GM12878 (cell line): Measurements from ENCODE around the gene TLK2. TPM values are rescaled to one million over a fixed set of nuclear protein-coding genes. Genes with fewer than 3 reads are reported as not detected.

Experiments
- ATAC-seq: fragments of 200-7000 bp; cut with Tn5 transposase; 3 replicates; pipeline ENCODE4 v1.9.1; 2020; ENCODE audit warnings: mild to moderate bottlenecking, moderate library complexity
- BruUV-seq: library from RNA; stranded (reverse); fragments of 400-500 nt; replicated peaks from 2 replicates; lab custom pipeline; 2021; lab: Mats Ljungman, UMichigan
- CTCF ChIA-PET: fragments of 300-600 bp; sonication (Branson Sonifier 250); formaldehyde crosslinking; extraction: SDS; loops from one replicate; lab custom pipeline; 2021; ENCODE audit warnings: inconsistent platforms; lab: Yijun Ruan, JAX
- POLR2A ChIA-PET: fragments of 350-600 bp; formaldehyde crosslinking; extraction: SDS; loops from one replicate; lab custom pipeline; 2021; ENCODE audit warnings: inconsistent platforms; lab: Charles Lee
- RAD21 ChIA-PET: fragments of 300-600 bp; sonication (Branson Sonifier 250); formaldehyde crosslinking; loops from one replicate; lab custom pipeline; 2023; ENCODE audit warnings: antibody characterized with exemption; ENCODE audit not compliant: unreplicated experiment; lab: Charles Lee
- SMC1A ChIA-PET: fragments of 300-600 bp; sonication (Branson Sonifier 250); formaldehyde crosslinking; loops from one replicate; lab custom pipeline; 2023; ENCODE audit not compliant: unreplicated experiment, uncharacterized antibody; lab: Charles Lee
- DNase-seq: peaks from one replicate; pipeline ENCODE4 v3.0.0-alpha.2; 2011; ENCODE audit warnings: low read depth, low spot score
- FAIRE-seq: peaks from 3 replicates; lab custom pipeline; 2011; peaks lifted over from hg19 to GRCh38; lab: Jason Lieb, UNC
- H2AFZ ChIP-seq: 2 replicates; pipeline ENCODE4 v1.6.0; 2011; ENCODE audit warnings: low read depth, low read length, control low read depth; ENCODE audit not compliant: control insufficient read depth
- H3K27ac ChIP-seq: 2 replicates; pipeline ENCODE4 v1.5.1; 2011; ENCODE audit warnings: control low read depth; ENCODE audit not compliant: control insufficient read depth, insufficient read depth
- H3K27me3 ChIP-seq, 2 experiments: replicated peaks in 1 of 2; 2 replicates each; pipeline versions ENCODE4 v1.6.0 to v1.6.1; 2011; ENCODE audit warnings: low read length in 1 of 2; ENCODE audit not compliant: control insufficient read depth in 2 of 2, insufficient read depth in 2 of 2
- H3K36me3 ChIP-seq, 2 experiments: 2 replicates each; pipeline ENCODE4 v1.5.1; 2011; ENCODE audit warnings: low read length in 1 of 2; ENCODE audit not compliant: control insufficient read depth in 2 of 2, insufficient read depth in 2 of 2
- H3K4me1 ChIP-seq: 2 replicates; pipeline ENCODE4 v1.6.1; 2011; ENCODE audit warnings: mild to moderate bottlenecking, low read length, moderate library complexity, mixed read lengths; ENCODE audit not compliant: control insufficient read depth, insufficient read depth
- H3K4me2 ChIP-seq: 2 replicates; pipeline ENCODE4 v1.6.0; 2011; ENCODE audit warnings: control low read depth; ENCODE audit not compliant: control insufficient read depth, insufficient read depth
- H3K4me3 ChIP-seq: fragments of 200-600 bp; sonication (generic); 2 replicates; pipeline ENCODE4 v1.5.1; 2016
- H3K79me2 ChIP-seq: 2 replicates; pipeline ENCODE4 v1.6.0; 2011; ENCODE audit warnings: low read length; ENCODE audit not compliant: control insufficient read depth, insufficient read depth
- H3K9ac ChIP-seq: 2 replicates; pipeline ENCODE4 v1.8.0; 2011; ENCODE audit warnings: low read length, control low read depth, mixed read lengths; ENCODE audit not compliant: control insufficient read depth, insufficient read depth
- H3K9me3 ChIP-seq: replicated peaks from 3 replicates; pipeline ENCODE4 v1.5.1; 2011; ENCODE audit warnings: mild to moderate bottlenecking, low read length; ENCODE audit not compliant: control insufficient read depth, insufficient read depth
- H4K20me1 ChIP-seq: 2 replicates; pipeline ENCODE4 v1.6.0; 2011; ENCODE audit not compliant: control insufficient read depth, insufficient read depth
- EED ChIP-seq: sonication (generic); IDR thresholded peaks from 2 replicates; pipeline ENCODE4 v1.6.1; 2016; ENCODE audit warnings: antibody characterized with exemption, low read depth
- HDGF ChIP-seq: fragments of 450-650 bp; IDR thresholded peaks from 2 replicates; pipeline ENCODE4 v1.6.1; 2016; ENCODE audit warnings: antibody characterized with exemption
- WGBS: methylation state at CpG from one replicate; pipeline ENCODE4 v1.1.6; 2016; ENCODE audit warnings: low lambda C conversion rate; ENCODE audit not compliant: insufficient replicate concordance, insufficient coverage; ENCODE audit errors: missing lambda C conversion rate; 5-methylcytosine and 5-hydroxymethylcytosine counted together
- in situ Hi-C: fragments of 300-500 bp; cut with MboI; formaldehyde crosslinking; loops from 9 replicates; pipeline ENCODE4 v1.14.3; 2018; ENCODE audit warnings: mixed read lengths
- intact Hi-C: fragments of 100-400 bp; cut with micrococcal nuclease; formaldehyde crosslinking; loops from one replicate; pipeline ENCODE4 v1.14.2; 2022; ENCODE audit not compliant: unreplicated experiment
- polyA plus RNA-seq, 11 experiments: library from polyadenylated mRNA; depleted of rRNA in 4 of 11; unstranded in 6 of 11; stranded (reverse) in 5 of 11; fragments of >200 nt; fragmentation: Nextera tagmentation in 4 of 11; fragmentation: Illumina TruSeq in 1 of 11; extraction: Ambion mirVana in 4 of 11; extraction: Trizol in 1 of 11; gene quantifications; 1 replicate in 1 of 11; 2 replicates in 10 of 11; pipeline versions ENCODE4 v1.2.1 to v1.2.3, GENCODE V29; 2011 to 2016; ENCODE audit warnings: inconsistent platforms in 2 of 11, missing spikeins in 2 of 11, low read depth in 1 of 11
- total RNA-seq, 4 experiments: library from RNA; depleted of rRNA in 3 of 4; stranded (reverse); fragments of >200 nt in 3 of 4; fragmentation: Illumina TruSeq in 1 of 4; extraction: Trizol in 1 of 4; gene quantifications; 2 replicates each; pipeline versions ENCODE4 v1.2.1 to v1.2.3, GENCODE V29; 2013 to 2021
- TF ChIP-seq, protein P1 (sequence below), 3 experiments: IDR thresholded peaks in 2 of 3; conservative IDR thresholded peaks in 1 of 3; 2 replicates each; pipeline ENCODE4 v1.5.1; 2011; ENCODE audit warnings: low read depth in 3 of 3, low read length in 3 of 3, mild to moderate bottlenecking in 3 of 3, control low read depth in 2 of 3, moderate library complexity in 2 of 3, inconsistent platforms in 1 of 3, mixed read lengths in 1 of 3; ENCODE audit not compliant: control insufficient read depth in 2 of 3, insufficient read depth in 1 of 3; ENCODE audit errors: extremely low read depth in 1 of 3
- TF ChIP-seq, protein P2 (sequence below): fragments of 450-650 bp; IDR thresholded peaks from 2 replicates; pipeline ENCODE4 v1.6.1; 2018; ENCODE audit warnings: borderline replicate concordance, mild to moderate bottlenecking; ENCODE audit not compliant: partially characterized antibody

Gene TLK2
- total and polyA plus RNA-seq, 10 of the 15 experiments (the other 5 are each of a cell fraction or from before 2014, with no cell fraction given): 12.1 to 51.2 (median 27.5) TPM

GRCh38 chr17:62625870-62626200 lies 147.2 kb downstream of the TLK2 start:
- H3K4me3 ChIP-seq: no peak overlapping the region
- no peaks in the 10 kb centered on the region for H4K20me1 ChIP-seq
- H3K36me3 ChIP-seq: no peaks in the 10 kb centered on the region
- H3K4me2 ChIP-seq: no peak overlapping the region
- ChIA-PET RAD21 (no interaction called here), POLR2A (no interaction called here)
- no TSS peak for BruUV-seq
- H3K27ac ChIP-seq: no peak overlapping the region
- 94% methylated on average over 4 of the region's 4 CpGs for WGBS
- in situ Hi-C loops: no loop called here
- no peak for TF ChIP-seq EED
- TF ChIP-seq, protein P1, sequence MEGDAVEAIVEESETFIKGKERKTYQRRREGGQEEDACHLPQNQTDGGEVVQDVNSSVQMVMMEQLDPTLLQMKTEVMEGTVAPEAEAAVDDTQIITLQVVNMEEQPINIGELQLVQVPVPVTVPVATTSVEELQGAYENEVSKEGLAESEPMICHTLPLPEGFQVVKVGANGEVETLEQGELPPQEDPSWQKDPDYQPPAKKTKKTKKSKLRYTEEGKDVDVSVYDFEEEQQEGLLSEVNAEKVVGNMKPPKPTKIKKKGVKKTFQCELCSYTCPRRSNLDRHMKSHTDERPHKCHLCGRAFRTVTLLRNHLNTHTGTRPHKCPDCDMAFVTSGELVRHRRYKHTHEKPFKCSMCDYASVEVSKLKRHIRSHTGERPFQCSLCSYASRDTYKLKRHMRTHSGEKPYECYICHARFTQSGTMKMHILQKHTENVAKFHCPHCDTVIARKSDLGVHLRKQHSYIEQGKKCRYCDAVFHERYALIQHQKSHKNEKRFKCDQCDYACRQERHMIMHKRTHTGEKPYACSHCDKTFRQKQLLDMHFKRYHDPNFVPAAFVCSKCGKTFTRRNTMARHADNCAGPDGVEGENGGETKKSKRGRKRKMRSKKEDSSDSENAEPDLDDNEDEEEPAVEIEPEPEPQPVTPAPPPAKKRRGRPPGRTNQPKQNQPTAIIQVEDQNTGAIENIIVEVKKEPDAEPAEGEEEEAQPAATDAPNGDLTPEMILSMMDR (IDR thresholded peaks at IDR 0.05 in 2 of 3, conservative IDR thresholded peaks at IDR 0.05 in 1 of 3; ENCODE audit: control insufficient read depth in 2 of 3, extremely low read depth in 1 of 3, insufficient read depth in 1 of 3, low read depth in 3 of 3, low read length in 3 of 3): no peak
- TF ChIP-seq, protein P2, sequence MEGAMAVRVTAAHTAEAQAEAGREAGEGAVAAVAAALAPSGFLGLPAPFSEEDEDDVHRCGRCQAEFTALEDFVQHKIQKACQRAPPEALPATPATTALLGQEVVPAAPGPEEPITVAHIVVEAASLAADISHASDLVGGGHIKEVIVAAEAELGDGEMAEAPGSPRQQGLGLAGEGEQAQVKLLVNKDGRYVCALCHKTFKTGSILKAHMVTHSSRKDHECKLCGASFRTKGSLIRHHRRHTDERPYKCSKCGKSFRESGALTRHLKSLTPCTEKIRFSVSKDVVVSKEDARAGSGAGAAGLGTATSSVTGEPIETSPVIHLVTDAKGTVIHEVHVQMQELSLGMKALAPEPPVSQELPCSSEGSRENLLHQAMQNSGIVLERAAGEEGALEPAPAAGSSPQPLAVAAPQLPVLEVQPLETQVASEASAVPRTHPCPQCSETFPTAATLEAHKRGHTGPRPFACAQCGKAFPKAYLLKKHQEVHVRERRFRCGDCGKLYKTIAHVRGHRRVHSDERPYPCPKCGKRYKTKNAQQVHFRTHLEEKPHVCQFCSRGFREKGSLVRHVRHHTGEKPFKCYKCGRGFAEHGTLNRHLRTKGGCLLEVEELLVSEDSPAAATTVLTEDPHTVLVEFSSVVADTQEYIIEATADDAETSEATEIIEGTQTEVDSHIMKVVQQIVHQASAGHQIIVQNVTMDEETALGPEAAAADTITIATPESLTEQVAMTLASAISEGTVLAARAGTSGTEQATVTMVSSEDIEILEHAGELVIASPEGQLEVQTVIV: no peak
- TF ChIP-seq HDGF: no peak
- TF ChIP-seq, all 136 proteins: peak for 0
- no peak for FAIRE-seq
- no peak for DNase-seq
- 0 out of 2 replicates have a peak, but pooled peaks cover 3% of the 10 kb centered on the region for H3K4me1 ChIP-seq
- no peaks in the 10 kb centered on the region for H3K9me3 ChIP-seq
- H3K27me3 ChIP-seq: peaks cover 0 to 9% of the 10 kb centered on the region in 2 experiments; a peak in 3 of 4 replicates
- H3K79me2 ChIP-seq: no peaks in the 10 kb centered on the region
- no peak for ATAC-seq
- intact Hi-C loops: no loop called here
- no peak overlapping the region for H3K9ac ChIP-seq
- CTCF ChIA-PET: no interaction called here
- H2AFZ ChIP-seq: no peak overlapping the region
- SMC1A ChIA-PET: no interaction called here
